Body of pancreas (tissue), 4 donors: ENCODE measurements around the gene SIL1.

Experiments used
- CTCF ChIP-seq, 7 experiments: fragments of 450-650 bp in 4 of 7; fragments of 200-600 bp in 3 of 7; sonication (generic) in 3 of 7; IDR thresholded peaks; one replicate each; pipeline ENCODE4 v1.5.1; 2016 to 2019; ENCODE audit warnings: antibody characterized with exemption in 7 of 7
- POLR2A ChIP-seq, 3 donors: fragments of 450-650 bp; IDR thresholded peaks; one replicate each; pipeline ENCODE4 v1.6.1; 2016; ENCODE audit warnings: antibody characterized with exemption in 3 of 3, mild to moderate bottlenecking in 2 of 3

DNA sequence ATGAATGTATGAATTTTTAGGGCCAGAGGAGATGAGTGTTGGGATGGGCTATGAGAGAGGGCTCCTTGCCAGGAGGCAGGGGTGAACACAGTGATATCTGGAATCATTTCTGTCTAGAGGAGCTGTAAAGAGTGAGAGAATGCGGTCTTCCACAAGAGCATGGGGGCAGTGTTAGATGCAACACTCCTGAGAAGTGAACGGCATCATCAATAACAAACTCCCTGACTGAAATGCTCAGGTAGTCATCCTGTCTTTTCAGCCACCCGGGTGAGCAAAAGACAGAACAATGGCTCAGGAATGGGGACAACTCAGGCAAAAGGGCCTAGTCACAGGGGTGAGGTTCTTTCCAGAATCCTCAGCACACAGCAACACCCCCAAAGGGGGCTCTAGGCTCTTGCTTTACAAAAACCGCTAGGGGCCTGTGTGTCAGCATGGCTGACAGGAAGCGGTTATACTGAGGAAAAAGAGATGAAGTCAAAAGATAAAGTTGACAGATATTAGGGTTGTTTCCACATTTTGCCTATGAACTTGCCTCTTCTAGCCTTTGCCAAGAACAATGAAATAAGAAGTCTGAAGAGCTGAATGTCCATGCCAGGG lies 218.4 kb downstream of the SIL1 start:
- no peak for TF ChIP-seq CTCF (IDR thresholded peaks at IDR 0.05)
- TF ChIP-seq POLR2A (IDR thresholded peaks at IDR 0.05): no peak
